ENCODE data around the gene KCNAB2.

DNA sequence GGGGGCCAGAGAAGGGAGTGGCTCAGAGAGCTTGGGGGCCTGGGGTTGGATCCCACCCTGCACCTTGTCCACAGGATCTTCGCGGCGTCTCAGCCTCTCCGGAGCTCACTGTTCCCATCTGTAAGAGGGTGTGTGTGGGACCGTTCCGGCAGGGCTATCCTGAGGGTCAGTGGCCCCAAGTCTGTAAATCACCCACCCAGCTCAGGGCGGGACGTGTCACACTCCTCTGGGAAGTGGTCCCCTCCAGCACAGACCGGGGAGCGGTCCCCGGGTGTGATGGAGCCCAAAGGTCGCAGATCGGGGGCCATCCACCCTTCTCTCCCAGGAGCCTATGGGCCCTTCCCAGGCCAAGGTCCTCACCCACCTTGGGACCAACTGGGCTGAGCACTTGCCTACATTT lies 40.0 kb downstream of the KCNAB2 start:
- TF ChIP-seq EZH2phosphoT487 (IDR thresholded peaks at IDR 0.05; ENCODE audit: borderline replicate concordance, low read length) (no peak), EZH2 (IDR thresholded peaks at IDR 0.05; ENCODE audit: low read length, unreplicated experiment) (no peak)
- TF ChIP-seq, protein P1, sequence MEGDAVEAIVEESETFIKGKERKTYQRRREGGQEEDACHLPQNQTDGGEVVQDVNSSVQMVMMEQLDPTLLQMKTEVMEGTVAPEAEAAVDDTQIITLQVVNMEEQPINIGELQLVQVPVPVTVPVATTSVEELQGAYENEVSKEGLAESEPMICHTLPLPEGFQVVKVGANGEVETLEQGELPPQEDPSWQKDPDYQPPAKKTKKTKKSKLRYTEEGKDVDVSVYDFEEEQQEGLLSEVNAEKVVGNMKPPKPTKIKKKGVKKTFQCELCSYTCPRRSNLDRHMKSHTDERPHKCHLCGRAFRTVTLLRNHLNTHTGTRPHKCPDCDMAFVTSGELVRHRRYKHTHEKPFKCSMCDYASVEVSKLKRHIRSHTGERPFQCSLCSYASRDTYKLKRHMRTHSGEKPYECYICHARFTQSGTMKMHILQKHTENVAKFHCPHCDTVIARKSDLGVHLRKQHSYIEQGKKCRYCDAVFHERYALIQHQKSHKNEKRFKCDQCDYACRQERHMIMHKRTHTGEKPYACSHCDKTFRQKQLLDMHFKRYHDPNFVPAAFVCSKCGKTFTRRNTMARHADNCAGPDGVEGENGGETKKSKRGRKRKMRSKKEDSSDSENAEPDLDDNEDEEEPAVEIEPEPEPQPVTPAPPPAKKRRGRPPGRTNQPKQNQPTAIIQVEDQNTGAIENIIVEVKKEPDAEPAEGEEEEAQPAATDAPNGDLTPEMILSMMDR (conservative IDR thresholded peaks at IDR 0.05; ENCODE audit: low read depth, low read length) = no peak
